VCaP (cell line): Measurements from ENCODE around the gene KBTBD6.

Source experiments
- H3K27ac ChIP-seq: fragments of 450-650 bp; 2 replicates; pipeline ENCODE4 v1.5.1; 2017
- CTCF ChIP-seq: fragments of 450-650 bp; conservative IDR thresholded peaks from 2 replicates; pipeline ENCODE4 v1.5.1; 2017; ENCODE audit warnings: mild to moderate bottlenecking, moderate library complexity

KBTBD6 gene

DNA sequence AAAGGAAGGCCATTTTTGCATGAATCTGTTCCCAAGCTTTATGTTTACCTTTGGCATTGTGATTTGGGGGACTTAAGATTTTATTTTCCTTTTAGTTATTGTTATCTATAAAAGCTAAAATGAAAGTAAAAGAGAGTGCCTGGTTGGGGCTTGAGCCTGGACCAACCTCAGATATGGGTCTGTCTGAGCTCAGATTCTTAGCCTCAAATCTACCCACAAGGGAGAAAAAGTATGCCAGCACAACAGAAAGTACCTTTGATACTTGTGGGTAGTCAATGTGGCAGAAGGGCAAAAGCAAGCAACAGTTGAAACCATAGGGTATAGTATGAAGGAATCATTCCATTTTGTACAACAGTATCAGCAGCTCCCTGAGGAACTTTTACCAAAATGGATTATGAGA lies 26.6 kb upstream of the KBTBD6 start:
- H3K27ac ChIP-seq, result no peak overlapping the region
- no peak for TF ChIP-seq CTCF

- H3K27ac ChIP-seq, result no peak overlapping the region
- TF ChIP-seq CTCF, result no peak
Observed at GRCh38 chr13:41157048-41157717, 24.6 kb upstream of the KBTBD6 start.

DNA sequence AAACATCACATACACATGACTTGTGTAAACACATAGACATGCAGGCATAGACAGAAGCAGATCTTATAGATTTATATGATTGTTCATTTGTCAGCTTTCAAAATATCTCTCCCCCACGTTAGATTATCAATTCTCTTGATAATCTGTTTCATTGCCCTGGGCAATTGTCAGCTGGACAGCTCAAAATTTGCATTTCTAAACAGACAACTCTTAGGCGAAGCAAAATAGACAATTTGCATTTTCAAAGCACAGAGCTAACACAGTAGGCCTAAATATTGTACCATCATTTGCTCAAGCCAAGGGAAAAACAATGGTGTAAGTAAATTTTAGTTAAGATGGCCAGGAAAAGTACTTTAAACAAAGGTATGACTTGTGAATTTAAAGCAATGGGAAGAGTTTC lies 24.0 kb upstream of the KBTBD6 start:
- no peak overlapping the region for H3K27ac ChIP-seq
- TF ChIP-seq CTCF, result no peak

- no peak overlapping the region for H3K27ac ChIP-seq
- TF ChIP-seq CTCF, result no peak
Observed at GRCh38 chr13:41154042-41154441, 21.4 kb upstream of the KBTBD6 start.

GRCh38 chr13:41152005-41152404 lies 19.4 kb upstream of the KBTBD6 start:
- no peak for TF ChIP-seq CTCF
- no peak overlapping the region for H3K27ac ChIP-seq

DNA sequence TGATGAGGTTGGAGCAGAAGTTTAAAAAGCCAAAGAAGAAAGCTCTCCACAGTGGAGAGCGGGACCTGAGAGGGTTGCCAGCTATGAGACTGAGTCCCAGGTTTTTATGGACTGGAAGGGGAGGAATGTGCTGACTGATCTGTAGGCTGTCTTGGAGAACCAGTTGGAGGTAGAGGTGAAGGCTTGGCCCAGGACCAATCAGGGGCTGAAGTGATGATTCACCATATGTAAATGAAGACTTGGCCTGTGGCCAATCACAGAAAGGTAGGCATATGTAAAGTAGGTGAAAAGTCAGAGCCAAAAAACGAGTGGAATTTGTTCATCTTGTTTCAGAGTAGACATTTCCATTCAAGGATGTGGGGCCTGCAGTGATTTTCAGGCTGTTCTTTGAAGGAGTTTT lies 17.5 kb upstream of the KBTBD6 start:
- TF ChIP-seq CTCF, result no peak
- no peak overlapping the region for H3K27ac ChIP-seq

- H3K27ac ChIP-seq, result no peak overlapping the region
- TF ChIP-seq CTCF, result no peak
Observed at GRCh38 chr13:41148419-41149283, 16.0 kb upstream of the KBTBD6 start.
